Superior temporal gyrus (tissue), 1 donor: ENCODE results near the gene PRM2.
A peak's percentile ranks its signal among the peaks of the same experiment; 100 is the strongest.
"Not testable (repeated sequence)": the region's sequence is repeated elsewhere in the genome, so short reads cannot be mapped to it uniquely, and the experiment has no call there.

Experiments
- DNase-seq: peaks from one replicate; pipeline ENCODE4 v3.0.0-alpha.2; 2016; ENCODE audit errors: extremely low spot score

PRM2 gene

DNA sequence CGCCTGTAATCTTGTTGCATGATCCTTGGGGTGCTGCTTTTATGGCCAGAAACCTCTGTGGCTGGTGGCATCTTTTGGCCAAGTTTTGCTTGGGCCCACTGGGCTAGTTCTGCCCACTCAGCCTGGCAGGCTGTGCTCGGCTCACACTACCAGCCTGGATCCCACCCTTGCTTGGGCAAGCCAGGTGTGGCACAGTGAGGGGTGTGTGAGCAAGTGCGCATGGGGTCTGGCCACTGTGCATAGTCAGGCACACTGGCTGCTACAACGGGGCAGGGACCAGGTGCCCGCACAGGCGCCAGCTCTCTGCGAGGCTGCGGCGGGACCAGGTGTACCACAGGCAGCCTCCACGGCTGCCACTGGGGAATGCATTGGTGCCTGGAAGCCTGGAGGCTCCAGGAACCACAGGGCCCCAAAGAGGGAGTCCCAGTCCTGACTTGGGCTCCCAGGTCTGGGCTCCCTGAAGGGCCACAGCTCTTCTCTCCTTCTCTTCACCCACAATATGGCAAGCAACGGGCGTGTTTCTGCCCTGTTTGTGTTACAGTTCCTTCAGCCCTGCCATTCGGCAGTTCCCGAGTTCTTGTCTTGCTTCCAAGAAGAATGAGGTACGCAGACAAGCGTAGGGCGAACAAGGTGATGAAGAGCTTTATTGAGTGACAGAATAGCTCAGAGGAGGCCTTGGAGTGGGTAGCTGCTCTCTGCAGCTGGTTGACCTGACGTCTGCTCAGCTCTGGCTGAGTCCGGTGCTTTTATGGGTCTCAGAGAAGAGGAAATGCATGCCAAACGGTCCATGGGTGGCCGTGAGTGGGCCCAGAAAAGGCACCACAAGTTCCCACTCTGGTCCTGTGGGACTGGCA is 31.6 kb upstream of the PRM2 start:
- no peak for DNase-seq

- DNase-seq: no peak
Measured at GRCh38 chr16:11306997-11307638, 30.8 kb upstream of the PRM2 start.

- DNase-seq: no peak
Measured at GRCh38 chr16:11306381-11306780, 30.1 kb upstream of the PRM2 start.

DNA sequence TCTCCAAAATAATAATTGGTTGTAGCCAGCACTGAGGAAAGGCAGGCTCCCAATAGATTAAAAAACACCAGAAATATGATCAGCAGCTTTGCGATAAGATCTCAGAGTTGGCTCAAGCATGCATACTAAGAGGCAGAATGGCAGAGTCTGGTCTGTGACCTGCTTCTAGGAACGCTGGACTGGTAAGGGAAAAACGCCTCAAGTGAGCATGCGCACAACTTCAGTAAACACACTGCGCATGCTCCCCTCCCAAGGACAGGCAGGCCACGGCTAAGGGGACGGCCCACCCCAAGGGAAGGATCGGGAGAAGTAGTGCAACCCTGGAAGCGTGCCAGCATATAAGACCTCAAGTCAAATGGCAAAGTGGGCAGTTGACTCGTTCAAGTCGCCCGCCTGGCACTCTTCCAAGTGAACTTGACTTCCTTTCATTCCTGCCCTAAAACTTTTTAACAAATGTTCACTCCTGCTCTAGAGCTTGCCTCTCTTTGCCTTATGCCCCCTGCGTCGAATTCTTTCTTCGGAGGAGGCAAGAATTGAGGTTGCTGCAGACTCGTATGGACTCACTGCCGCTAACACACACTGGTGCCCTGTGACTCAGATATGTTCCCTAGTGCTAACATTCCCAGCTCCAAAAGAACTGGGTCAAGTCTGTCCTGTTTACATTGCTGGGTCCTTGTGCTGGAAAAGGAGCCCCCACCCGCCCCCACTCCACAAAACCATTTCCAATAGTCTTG is 27.3 kb upstream of the PRM2 start:
- DNase-seq: no peak

DNA sequence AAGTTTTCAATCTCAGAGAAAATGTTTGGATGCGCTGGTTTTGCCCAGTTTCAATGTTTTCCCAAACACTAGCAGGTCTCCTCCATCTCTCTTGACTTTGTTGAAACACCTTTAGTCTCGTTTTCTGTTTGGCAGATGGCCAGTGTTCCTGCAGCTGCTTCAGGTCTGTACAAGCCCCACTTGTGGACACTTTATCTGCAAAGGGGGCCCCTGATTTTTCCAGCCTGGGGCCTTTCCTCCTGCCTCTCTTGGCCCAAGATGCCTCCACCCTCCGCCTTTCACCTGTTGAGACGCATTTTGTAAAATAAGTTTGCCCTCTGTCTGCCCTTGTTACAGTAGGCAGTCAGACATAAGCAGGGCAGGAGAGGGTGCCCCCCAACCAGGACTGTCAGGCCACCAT is 26.7 kb upstream of the PRM2 start:
- DNase-seq: no peak

GRCh38 chr16:11301645-11302501 is 25.6 kb upstream of the PRM2 start:
- no peak for DNase-seq

GRCh38 chr16:11300560-11300892 is 24.2 kb upstream of the PRM2 start:
- no peak for DNase-seq

DNA sequence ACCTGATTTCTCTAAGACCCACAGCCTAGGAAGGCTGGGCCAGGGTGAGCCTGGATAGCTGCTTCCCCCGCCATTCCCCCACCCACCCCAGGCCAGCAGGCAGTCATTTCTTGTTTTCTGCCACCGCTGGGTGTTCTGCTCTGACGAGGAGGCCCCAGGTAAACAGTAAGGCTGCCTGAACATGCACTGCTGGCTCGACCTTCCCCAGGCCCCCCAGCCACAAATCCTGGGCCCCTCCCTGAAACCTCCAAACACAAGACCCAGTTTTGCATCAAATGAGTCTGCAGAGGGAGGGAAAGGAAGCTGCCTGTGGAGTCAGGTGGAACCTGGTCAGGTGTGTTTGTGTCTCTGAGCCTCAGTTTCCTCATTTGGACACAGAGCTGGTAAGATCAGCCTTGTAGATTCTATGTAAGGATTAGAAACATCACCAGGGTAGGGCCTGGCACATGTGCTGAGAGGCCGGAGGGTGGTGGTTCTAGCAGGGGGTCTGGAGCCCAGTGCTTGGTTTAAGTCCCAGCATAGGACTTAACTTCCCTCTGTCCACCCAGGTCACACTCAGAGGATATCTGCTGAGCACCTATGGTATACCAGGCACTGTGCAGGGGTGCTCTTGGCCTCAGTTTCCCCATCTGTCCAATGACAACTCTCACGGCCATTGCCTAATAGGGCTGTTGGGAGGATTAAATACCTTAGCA is 23.7 kb upstream of the PRM2 start:
- DNase-seq: no peak

DNA sequence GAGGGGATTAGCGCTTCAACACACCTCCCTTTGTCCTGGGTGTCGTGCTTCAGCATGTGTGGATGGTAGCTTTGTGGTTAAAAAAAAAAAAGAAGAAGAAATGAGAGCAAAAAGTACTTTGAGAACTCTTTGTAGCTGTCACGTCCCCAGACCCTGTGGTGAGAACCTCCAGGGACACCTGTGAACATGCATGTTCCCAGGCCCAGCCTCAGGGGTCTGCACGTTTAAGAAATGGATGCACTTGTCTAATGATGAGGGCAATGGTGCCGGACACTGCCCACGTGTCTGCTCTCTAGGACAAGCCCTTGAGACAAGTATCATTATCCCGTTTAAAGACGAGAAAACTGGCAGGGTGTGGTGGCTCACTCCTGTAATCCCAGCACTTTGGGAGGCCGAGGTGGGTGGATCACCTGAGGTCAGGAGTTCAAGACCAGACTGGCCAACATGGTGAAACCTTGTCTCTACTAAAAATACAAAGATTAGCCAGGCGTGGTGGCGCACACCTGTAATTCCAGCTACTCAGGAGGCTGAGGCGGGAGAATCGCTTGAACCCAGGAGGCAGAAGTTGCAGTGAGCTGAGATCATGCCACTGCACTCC is 22.8 kb upstream of the PRM2 start:
- not testable (repeated sequence) for DNase-seq

- no peak for DNase-seq
Measured at GRCh38 chr16:11298143-11298900, 22.0 kb upstream of the PRM2 start.

DNA sequence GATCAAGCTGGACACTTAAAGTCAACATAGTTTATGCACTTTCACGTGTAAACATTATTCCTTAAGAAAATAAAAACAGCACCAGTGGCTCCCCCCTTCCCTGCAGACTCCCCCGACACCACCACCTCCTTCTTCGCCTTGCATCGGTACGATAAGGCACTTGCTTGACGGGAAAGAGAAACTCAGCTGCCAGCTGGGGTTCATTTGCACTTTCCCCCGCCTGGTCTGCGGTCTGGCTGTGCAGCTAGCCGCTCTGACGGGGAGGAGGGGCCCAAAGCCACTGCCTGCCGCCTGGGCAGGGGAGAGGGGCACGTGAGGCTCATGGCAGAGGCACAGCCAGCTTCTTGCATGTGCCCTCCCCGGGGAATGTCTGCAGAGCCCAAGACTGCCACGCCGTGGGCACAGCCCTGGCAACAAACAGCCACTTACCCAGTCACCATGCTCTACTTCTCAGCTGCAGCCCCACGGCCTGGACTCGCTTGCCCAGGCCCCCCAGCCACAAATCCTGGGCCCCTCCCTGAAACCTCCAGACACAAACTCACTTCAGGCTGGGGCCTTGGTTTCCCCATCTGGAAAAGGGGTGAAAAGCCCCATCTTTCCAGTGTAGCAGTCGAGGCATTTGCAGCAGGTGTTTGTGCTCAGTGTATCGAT is 21.3 kb upstream of the PRM2 start:
- peak; percentile 64 for DNase-seq

- DNase-seq: no peak
Measured at GRCh38 chr16:11296706-11297491, 20.6 kb upstream of the PRM2 start.

DNA sequence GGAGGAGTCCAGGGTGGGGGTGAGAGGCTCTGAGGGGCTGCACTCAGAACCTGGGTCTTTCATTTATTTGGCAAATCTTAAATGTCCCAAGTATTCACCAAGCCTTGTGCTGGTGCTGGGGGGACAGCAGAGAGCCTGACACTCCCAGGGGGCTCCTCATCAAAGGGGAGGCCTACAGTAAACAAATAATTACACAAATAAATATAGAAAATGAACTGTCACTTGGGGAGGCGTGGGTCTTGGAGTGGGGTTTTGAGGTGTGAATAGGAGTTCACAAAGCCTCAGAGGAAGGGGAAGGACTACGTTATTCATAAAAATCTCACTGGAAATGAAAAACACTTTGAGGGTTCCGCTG is 20.0 kb upstream of the PRM2 start:
- no peak for DNase-seq

GRCh38 chr16:11295672-11296071 is 19.4 kb upstream of the PRM2 start:
- no peak for DNase-seq

DNA sequence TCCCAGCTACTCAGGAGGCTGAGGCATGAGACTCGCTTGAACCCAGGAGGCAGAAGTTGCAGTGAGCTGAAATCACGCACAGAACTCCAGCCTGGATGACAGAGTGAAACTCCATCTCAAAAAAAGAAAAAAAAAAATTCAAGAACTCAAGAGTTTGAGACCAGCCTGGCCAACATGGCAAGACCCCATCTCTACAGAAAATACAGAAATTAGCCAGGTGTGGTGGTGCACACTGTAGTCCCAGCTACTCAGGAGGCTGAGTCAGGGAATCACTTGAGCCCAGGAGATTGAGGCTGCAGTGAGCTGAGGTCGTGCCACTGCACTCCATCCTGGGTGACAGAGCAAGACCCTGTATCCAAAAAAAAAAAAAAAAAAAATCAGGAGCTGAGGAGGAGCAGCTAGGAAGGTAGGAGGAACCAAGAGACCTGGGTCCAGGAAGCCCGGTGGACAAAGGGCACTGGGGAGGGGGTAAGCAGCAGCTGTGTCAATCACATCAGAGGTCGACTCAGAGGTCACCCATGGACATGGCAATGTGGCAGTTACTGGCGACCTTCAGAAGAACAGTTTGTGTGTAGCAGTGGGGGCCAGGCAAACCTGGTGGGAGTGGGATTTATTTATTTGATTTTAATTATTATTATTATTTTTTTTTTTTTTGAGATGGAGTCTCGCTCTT is 15.9 kb upstream of the PRM2 start:
- no peak for DNase-seq

DNA sequence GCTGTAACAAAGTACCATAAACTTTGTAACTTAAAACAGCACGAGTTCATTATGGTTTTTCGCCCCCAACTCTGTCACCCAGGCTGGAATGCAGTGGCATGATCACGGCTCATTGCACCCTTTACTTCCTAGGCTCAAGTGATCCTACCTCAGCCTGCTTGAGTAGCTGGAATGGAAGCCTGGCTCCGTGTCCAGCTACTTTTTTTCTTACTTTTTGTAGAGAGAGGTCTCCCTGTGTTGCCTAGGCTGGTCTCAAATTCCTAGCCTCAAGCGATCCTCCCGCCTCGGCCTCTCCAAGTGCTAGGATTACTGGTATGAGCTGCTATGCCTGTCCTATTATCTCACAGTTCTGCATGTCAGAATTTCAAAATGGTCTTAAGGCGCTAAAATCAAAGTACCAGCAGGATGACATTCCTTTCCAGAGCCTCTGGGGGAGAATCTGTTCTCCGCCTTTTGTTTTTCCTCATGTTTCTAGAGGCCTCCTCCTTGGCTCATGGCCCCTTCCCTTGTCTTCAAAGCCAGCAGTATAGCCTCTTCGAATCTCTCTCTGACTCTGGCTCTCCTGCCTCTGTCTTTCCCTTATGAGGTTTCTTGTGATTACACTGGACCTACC is 14.9 kb upstream of the PRM2 start:
- DNase-seq: no peak

- DNase-seq: no peak
Measured at GRCh38 chr16:11290102-11290893, 14.0 kb upstream of the PRM2 start.
